Astrocyte (in vitro differentiated cells and primary cell): ENCODE results near the gene SARS1. TPM values are rescaled to one million over a fixed set of nuclear protein-coding genes. Genes with fewer than 3 reads are reported as not detected.
A peak's percentile ranks its signal among the peaks of the same experiment; 100 is the strongest.

ENCODE experiments used
- DNase-seq: peaks from one replicate; pipeline ENCODE4 v3.0.0-alpha.2; 2010; ENCODE audit warnings: low read depth
- FAIRE-seq: peaks from 2 replicates; lab custom pipeline; 2011; peaks lifted over from hg19 to GRCh38; lab: Jason Lieb, UNC
- H2AFZ ChIP-seq: 2 replicates; pipeline ENCODE4 v1.6.0; 2012; ENCODE audit warnings: low read depth, low read length, inconsistent platforms
- H3K27ac ChIP-seq: 2 replicates; pipeline ENCODE4 v1.5.1; 2011; ENCODE audit warnings: low read depth, low read length, inconsistent platforms
- H3K27me3 ChIP-seq: 2 replicates; pipeline ENCODE4 v1.6.0; 2011; ENCODE audit warnings: low read length, inconsistent platforms; ENCODE audit not compliant: insufficient read depth
- H3K36me3 ChIP-seq: 2 replicates; pipeline ENCODE4 v1.5.1; 2011; ENCODE audit warnings: low read length, inconsistent platforms; ENCODE audit not compliant: insufficient read depth
- H3K4me1 ChIP-seq: 2 replicates; pipeline ENCODE4 v1.5.1; 2011; ENCODE audit warnings: low read length, inconsistent platforms; ENCODE audit not compliant: insufficient read depth
- H3K4me2 ChIP-seq: 2 replicates; pipeline ENCODE4 v1.6.0; 2012; ENCODE audit warnings: low read length, inconsistent platforms
- H3K4me3 ChIP-seq: 2 replicates; pipeline ENCODE4 v1.5.1; 2011; ENCODE audit warnings: low read depth, mild to moderate bottlenecking, low read length, inconsistent platforms; ENCODE audit not compliant: insufficient read depth
- H3K79me2 ChIP-seq: 2 replicates; pipeline ENCODE4 v1.6.0; 2012; ENCODE audit warnings: mild to moderate bottlenecking, low read length, inconsistent platforms; ENCODE audit not compliant: insufficient read depth
- H3K9ac ChIP-seq: 2 replicates; pipeline ENCODE4 v1.6.0; 2012; ENCODE audit warnings: mild to moderate bottlenecking, low read length, inconsistent platforms
- H3K9me3 ChIP-seq: 2 replicates; pipeline ENCODE4 v1.5.1; 2012; ENCODE audit warnings: low read depth, mild to moderate bottlenecking, low read length, inconsistent platforms; ENCODE audit not compliant: insufficient read depth
- H4K20me1 ChIP-seq: 2 replicates; pipeline ENCODE4 v1.6.0; 2012; ENCODE audit warnings: low read length, inconsistent platforms; ENCODE audit not compliant: insufficient read depth
- H3K27ac Mint-ChIP-seq: one replicate; pipeline ENCODE4 v1.8.0; 2021; ENCODE audit warnings: mild to moderate bottlenecking, mixed read lengths; ENCODE audit not compliant: unreplicated experiment
- H3K27me3 Mint-ChIP-seq: one replicate; pipeline ENCODE4 v1.8.0; 2021; ENCODE audit warnings: low read depth, mixed read lengths; ENCODE audit not compliant: unreplicated experiment
- H3K36me3 Mint-ChIP-seq: one replicate; pipeline ENCODE4 v1.8.0; 2021; ENCODE audit warnings: low read depth, mixed read lengths; ENCODE audit not compliant: unreplicated experiment
- H3K4me1 Mint-ChIP-seq: one replicate; pipeline ENCODE4 v1.8.0; 2021; ENCODE audit warnings: low read depth, mixed read lengths; ENCODE audit not compliant: unreplicated experiment
- H3K4me3 Mint-ChIP-seq: one replicate; pipeline ENCODE4 v1.8.0; 2021; ENCODE audit warnings: mild to moderate bottlenecking, moderate library complexity, mixed read lengths; ENCODE audit not compliant: unreplicated experiment
- H3K9me3 Mint-ChIP-seq: one replicate; pipeline ENCODE4 v1.8.0; 2021; ENCODE audit warnings: mild to moderate bottlenecking, mixed read lengths; ENCODE audit not compliant: unreplicated experiment
- EZH2 ChIP-seq: IDR thresholded peaks from 2 replicates; pipeline ENCODE4 v1.6.1; 2012; ENCODE audit warnings: mild to moderate bottlenecking, low read length, inconsistent platforms; ENCODE audit not compliant: insufficient read depth
- total RNA-seq: library from RNA; stranded (reverse); gene quantifications from 2 replicates; pipeline ENCODE4 v1.2.1, GENCODE V29; 2021
- TF ChIP-seq, protein P1 (sequence below): IDR thresholded peaks from 2 replicates; pipeline ENCODE4 v1.5.1; 2011; ENCODE audit warnings: low read depth, mild to moderate bottlenecking, inconsistent platforms, low read length, moderate library complexity; ENCODE audit not compliant: insufficient read depth

SARS1 gene
- total RNA-seq, 1 donor from 2014 or later, result 355 TPM

DNA sequence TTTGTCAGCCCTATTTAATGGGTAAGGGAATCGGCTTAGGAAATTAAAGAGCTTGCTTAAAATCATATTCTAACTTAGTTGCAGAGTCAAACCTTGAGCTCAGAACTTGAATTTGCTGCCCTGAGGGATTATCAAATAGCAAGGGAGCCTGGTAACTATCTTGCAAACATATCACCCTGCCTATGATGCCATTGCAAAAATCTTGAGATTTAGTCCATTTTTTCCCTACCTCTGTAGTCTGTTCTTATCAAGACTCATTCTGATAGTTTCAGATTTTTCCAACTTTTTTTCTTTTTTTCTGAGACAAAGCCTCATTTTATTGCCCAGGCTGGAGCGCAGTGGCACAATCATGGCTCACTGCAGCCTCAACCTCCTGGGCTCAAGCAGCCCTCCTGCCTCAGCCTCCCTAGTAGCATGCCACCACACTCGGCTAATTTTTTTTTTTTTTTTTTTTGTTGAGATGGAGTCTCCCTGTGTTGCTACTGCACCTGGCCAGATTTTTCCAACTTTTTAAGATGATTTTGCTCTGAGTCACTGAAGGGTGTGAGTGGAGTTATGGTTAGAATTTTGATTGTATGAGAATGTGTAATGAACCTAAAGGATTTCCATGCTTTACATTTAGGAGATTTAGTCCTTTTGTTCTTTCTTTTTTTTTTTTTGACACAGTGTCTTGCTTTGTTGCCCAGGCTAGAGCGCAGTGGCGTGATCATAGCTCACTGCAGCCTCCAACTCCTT lies 12.2 kb downstream of the SARS1 start:
- H3K36me3 ChIP-seq, result peaks cover 34% of the 10 kb centered on the region
- no peak overlapping the region for H3K9ac ChIP-seq
- peaks cover 75% of the 10 kb centered on the region for H4K20me1 ChIP-seq
- peaks cover 31% of the 10 kb centered on the region for H3K36me3 Mint-ChIP-seq
- peak overlapping the region; percentile 62 for H3K27ac Mint-ChIP-seq
- H3K4me2 ChIP-seq, result peak overlapping the region; percentile 27
- H3K4me3 Mint-ChIP-seq, result no peak overlapping the region
- H3K27me3 Mint-ChIP-seq, result no peaks in the 10 kb centered on the region
- TF ChIP-seq EZH2, result no peak
- TF ChIP-seq, protein P1, sequence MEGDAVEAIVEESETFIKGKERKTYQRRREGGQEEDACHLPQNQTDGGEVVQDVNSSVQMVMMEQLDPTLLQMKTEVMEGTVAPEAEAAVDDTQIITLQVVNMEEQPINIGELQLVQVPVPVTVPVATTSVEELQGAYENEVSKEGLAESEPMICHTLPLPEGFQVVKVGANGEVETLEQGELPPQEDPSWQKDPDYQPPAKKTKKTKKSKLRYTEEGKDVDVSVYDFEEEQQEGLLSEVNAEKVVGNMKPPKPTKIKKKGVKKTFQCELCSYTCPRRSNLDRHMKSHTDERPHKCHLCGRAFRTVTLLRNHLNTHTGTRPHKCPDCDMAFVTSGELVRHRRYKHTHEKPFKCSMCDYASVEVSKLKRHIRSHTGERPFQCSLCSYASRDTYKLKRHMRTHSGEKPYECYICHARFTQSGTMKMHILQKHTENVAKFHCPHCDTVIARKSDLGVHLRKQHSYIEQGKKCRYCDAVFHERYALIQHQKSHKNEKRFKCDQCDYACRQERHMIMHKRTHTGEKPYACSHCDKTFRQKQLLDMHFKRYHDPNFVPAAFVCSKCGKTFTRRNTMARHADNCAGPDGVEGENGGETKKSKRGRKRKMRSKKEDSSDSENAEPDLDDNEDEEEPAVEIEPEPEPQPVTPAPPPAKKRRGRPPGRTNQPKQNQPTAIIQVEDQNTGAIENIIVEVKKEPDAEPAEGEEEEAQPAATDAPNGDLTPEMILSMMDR, result no peak
- DNase-seq, result no peak
- no peak overlapping the region for H3K4me3 ChIP-seq
- no peak for FAIRE-seq
- H3K4me1 Mint-ChIP-seq, result peaks cover 27% of the 10 kb centered on the region
- no peaks in the 10 kb centered on the region for H3K9me3 Mint-ChIP-seq
- no peak overlapping the region for H2AFZ ChIP-seq
- H3K79me2 ChIP-seq, result peaks cover 80% of the 10 kb centered on the region
- no peaks in the 10 kb centered on the region for H3K27me3 ChIP-seq
- no peak overlapping the region for H3K27ac ChIP-seq
- no peaks in the 10 kb centered on the region for H3K9me3 ChIP-seq
- H3K4me1 ChIP-seq, result peaks cover 19% of the 10 kb centered on the region

GRCh38 chr1:109228167-109228566 lies 14.4 kb downstream of the SARS1 start:
- peaks cover 26% of the 10 kb centered on the region for H3K4me1 Mint-ChIP-seq
- no peaks in the 10 kb centered on the region for H3K9me3 Mint-ChIP-seq
- H3K27me3 ChIP-seq, result no peaks in the 10 kb centered on the region
- H3K4me1 ChIP-seq, result peaks cover 19% of the 10 kb centered on the region
- peaks cover 58% of the 10 kb centered on the region for H3K79me2 ChIP-seq
- no peaks in the 10 kb centered on the region for H3K27me3 Mint-ChIP-seq
- no peak for FAIRE-seq
- no peaks in the 10 kb centered on the region for H3K9me3 ChIP-seq
- H3K36me3 Mint-ChIP-seq, result peaks cover 29% of the 10 kb centered on the region
- H4K20me1 ChIP-seq, result peaks cover 62% of the 10 kb centered on the region
- H3K9ac ChIP-seq, result no peak overlapping the region
- H3K27ac ChIP-seq, result no peak overlapping the region
- H3K27ac Mint-ChIP-seq, result peak overlapping the region; percentile 69
- H3K4me2 ChIP-seq, result peak overlapping the region; percentile 21
- H3K4me3 ChIP-seq, result no peak overlapping the region
- no peak for TF ChIP-seq EZH2
- TF ChIP-seq, protein P1, result no peak
- no peak overlapping the region for H3K4me3 Mint-ChIP-seq
- no peak overlapping the region for H2AFZ ChIP-seq
- peaks cover 49% of the 10 kb centered on the region for H3K36me3 ChIP-seq
- DNase-seq, result peak; percentile 63

DNA sequence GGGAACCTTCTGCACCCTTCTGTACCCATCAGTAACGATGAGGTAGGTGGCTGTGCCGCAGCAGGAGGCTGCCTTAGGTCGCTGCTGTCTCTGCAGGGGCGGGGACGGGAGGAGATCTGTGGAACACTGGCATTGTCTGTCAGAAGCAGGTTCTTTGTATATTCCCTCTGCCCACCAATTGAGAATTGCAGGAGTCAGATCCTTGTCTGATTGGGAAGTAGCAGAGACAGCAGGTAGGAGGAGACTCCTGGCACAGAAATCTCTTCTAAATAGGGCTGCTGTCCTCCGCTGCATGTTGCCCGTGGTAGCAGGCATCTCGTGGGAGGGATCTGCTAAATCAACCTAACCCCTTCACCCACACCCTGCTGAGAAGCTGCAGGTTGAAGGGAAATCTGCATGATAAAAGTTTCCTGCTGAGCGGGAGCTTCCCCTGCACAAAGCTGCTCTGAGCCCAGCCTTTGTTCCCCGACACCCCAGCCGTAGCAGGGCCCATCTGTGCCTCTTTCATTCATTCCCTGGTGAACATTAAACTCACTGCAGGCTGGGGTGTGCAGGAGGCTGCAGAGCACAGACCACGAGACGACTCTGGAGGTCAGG lies 15.9 kb downstream of the SARS1 start:
- H3K4me2 ChIP-seq, result no peak overlapping the region
- peaks cover 43% of the 10 kb centered on the region for H3K79me2 ChIP-seq
- H3K9me3 ChIP-seq, result no peaks in the 10 kb centered on the region
- H2AFZ ChIP-seq, result no peak overlapping the region
- no peak overlapping the region for H3K9ac ChIP-seq
- TF ChIP-seq EZH2, result no peak
- TF ChIP-seq, protein P1, result no peak
- Mint-ChIP-seq H3K27me3 (no peaks in the 10 kb centered on the region), H3K4me1 (peaks cover 26% of the 10 kb centered on the region), H3K36me3 (peaks cover 28% of the 10 kb centered on the region), H3K9me3 (no peaks in the 10 kb centered on the region), H3K4me3 (no peak overlapping the region), H3K27ac (peak overlapping the region; percentile 53)
- H3K27ac ChIP-seq, result no peak overlapping the region
- H3K27me3 ChIP-seq, result no peaks in the 10 kb centered on the region
- no peak overlapping the region for H3K4me3 ChIP-seq
- FAIRE-seq (no peak), DNase-seq (no peak)
- peaks cover 57% of the 10 kb centered on the region for H4K20me1 ChIP-seq
- peaks cover 19% of the 10 kb centered on the region for H3K4me1 ChIP-seq
- peaks cover 50% of the 10 kb centered on the region for H3K36me3 ChIP-seq
